ENCODE results near the gene HMGA1. TPM values are rescaled to one million over a fixed set of nuclear protein-coding genes. Genes with fewer than 3 reads are reported as not detected.

HMGA1 gene
- polyA plus RNA-seq, 1 of the 3 experiments (the other 2 are of a cell fraction): 433 TPM

DNA sequence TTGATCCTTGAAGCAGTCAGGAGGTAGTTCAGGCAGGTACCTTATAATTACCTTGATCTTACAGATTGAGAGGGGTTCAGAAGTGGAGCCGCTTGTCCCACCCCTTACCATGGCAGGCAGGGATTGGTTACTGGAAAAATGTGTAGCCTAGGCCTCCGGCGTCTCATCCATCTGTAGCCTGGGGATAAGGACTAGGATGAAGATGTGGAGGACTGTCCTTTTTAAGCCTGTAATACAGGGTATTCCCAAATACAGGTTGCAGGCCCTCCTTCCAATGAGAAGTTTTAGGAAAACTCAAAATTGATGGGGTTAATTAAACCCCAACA is 2.8 kb downstream of the HMGA1 start:
- H3K4me2 ChIP-seq: peak overlapping the region; percentile 81
- peaks cover 12 to 44% of the 10 kb centered on the region in 2 experiments for H3K4me1 ChIP-seq (ENCODE audit: control insufficient read depth in 1 of 2, insufficient read depth in 2 of 2, low read depth in 1 of 2, low read length in 1 of 2)
- 81% methylated on average over 3 of the region's 3 CpGs for WGBS (ENCODE audit: low lambda C conversion rate)
- H3K4me3 ChIP-seq (ENCODE audit: low read depth in 2 of 2, low read length in 1 of 2): peak overlapping the region in 1 of 2 experiments; percentile 82; a peak in 1 of 4 replicates
- H4K20me1 ChIP-seq (ENCODE audit: insufficient read depth): no peaks in the 10 kb centered on the region
- CTCF ChIA-PET: no interaction called here
- peak overlapping the region in 1 of 2 experiments; percentile 72; a peak in 1 of 4 replicates for H3K27ac ChIP-seq (ENCODE audit: low read depth in 2 of 2, low read length in 1 of 2)
- no peak overlapping the region for H3K9ac ChIP-seq
- no peak for DNase-seq
- no peaks in the 10 kb centered on the region for H3K9me3 ChIP-seq
- peaks cover 38% of the 10 kb centered on the region for H3F3A ChIP-seq (replicated peaks; ENCODE audit: insufficient read depth)
- H3K27me3 ChIP-seq (ENCODE audit: insufficient read depth): no peaks in the 10 kb centered on the region
- H2AFZ ChIP-seq (ENCODE audit: low read depth): no peak overlapping the region
- POLR2A ChIA-PET: no interaction called here
- H3K79me2 ChIP-seq (ENCODE audit: insufficient read depth): peaks cover 30% of the 10 kb centered on the region
- peaks cover 11 to 17% of the 10 kb centered on the region in 2 experiments for H3K36me3 ChIP-seq (replicated peaks in 1 of 2; ENCODE audit: control insufficient read depth in 1 of 2, insufficient read depth in 2 of 2, low read length in 1 of 2)
- no peaks in the 10 kb centered on the region for H3K9me2 ChIP-seq
- no peak for TF ChIP-seq IRF3 (IDR thresholded peaks at IDR 0.05; ENCODE audit: low read depth, low read length)
- TF ChIP-seq CHD2 (IDR thresholded peaks at IDR 0.05; ENCODE audit: low read length, partially characterized antibody): no peak
- no peak for TF ChIP-seq FOXM1 (IDR thresholded peaks at IDR 0.05; ENCODE audit: low read depth)
- no peak for TF ChIP-seq RCOR1 (IDR thresholded peaks at IDR 0.05; ENCODE audit: low read length)
- no peak for TF ChIP-seq FOSL2 (IDR thresholded peaks at IDR 0.05; ENCODE audit: borderline replicate concordance, low read depth)
- no peak for TF ChIP-seq MAX (IDR thresholded peaks at IDR 0.05; ENCODE audit: low read depth)
- no peak for TF ChIP-seq FOXJ3 (CRISPR knock-in tag; IDR thresholded peaks at IDR 0.05)
- no peak for TF ChIP-seq EZH2phosphoT487 (IDR thresholded peaks at IDR 0.05; ENCODE audit: borderline replicate concordance, low read depth)
- TF ChIP-seq GATA2 (CRISPR knock-in tag; IDR thresholded peaks at IDR 0.05): no peak

- Histone ChIP-seq H3K79me2 (ENCODE audit: insufficient read depth) (peaks cover 30% of the 10 kb centered on the region), H2AFZ (ENCODE audit: low read depth) (no peak overlapping the region), H3K4me1 (ENCODE audit: control insufficient read depth in 1 of 2, insufficient read depth in 2 of 2, low read depth in 1 of 2, low read length in 1 of 2) (peaks cover 12 to 47% of the 10 kb centered on the region in 2 experiments), H3F3A (replicated peaks; ENCODE audit: insufficient read depth) (peaks cover 38% of the 10 kb centered on the region), H3K9me2 (no peaks in the 10 kb centered on the region), H4K20me1 (ENCODE audit: insufficient read depth) (no peaks in the 10 kb centered on the region), H3K36me3 (replicated peaks in 1 of 2; ENCODE audit: control insufficient read depth in 1 of 2, insufficient read depth in 2 of 2, low read length in 1 of 2) (peaks cover 11 to 17% of the 10 kb centered on the region in 2 experiments), H3K4me3 (ENCODE audit: low read depth in 2 of 2, low read length in 1 of 2) (no peak overlapping the region), H3K27ac (ENCODE audit: low read depth in 2 of 2, low read length in 1 of 2) (peak overlapping the region in 1 of 2 experiments; percentile 72; a peak in 2 of 4 replicates), H3K9ac (no peak overlapping the region), H3K27me3 (ENCODE audit: insufficient read depth) (no peaks in the 10 kb centered on the region), H3K9me3 (no peaks in the 10 kb centered on the region), H3K4me2 (peak overlapping the region; percentile 81; the same call in 1 of the 2 replicates)
- ChIA-PET CTCF (interaction anchor here (0.7 to 0.8 kb wide), 3 partner anchors 76 to 181 kb away, joined by 3 to 4 read pairs (median 3); no protein-coding TSS in a partner anchor), POLR2A (no interaction called here)
- TF ChIP-seq ZBTB33 (IDR thresholded peaks at IDR 0.05; ENCODE audit: borderline replicate concordance, low read depth): no peak
- TF ChIP-seq SIN3A (IDR thresholded peaks at IDR 0.05; ENCODE audit: borderline replicate concordance, low read depth, low read length): no peak
- no peak for TF ChIP-seq CTCF (IDR thresholded peaks at IDR 0.05)
- no peak for TF ChIP-seq RAD21 (IDR thresholded peaks at IDR 0.05; ENCODE audit: low read length)
- TF ChIP-seq EP300 (IDR thresholded peaks at IDR 0.05; ENCODE audit: borderline replicate concordance in 1 of 2, low read depth in 1 of 2, low read length in 1 of 2): no peak
- TF ChIP-seq IRF3 (IDR thresholded peaks at IDR 0.05; ENCODE audit: low read depth, low read length): no peak
- no peak for TF ChIP-seq TAF1 (IDR thresholded peaks at IDR 0.05; ENCODE audit: borderline replicate concordance, low read depth, low read length)
- TF ChIP-seq MXI1 (IDR thresholded peaks at IDR 0.05; ENCODE audit: low read depth, low read length): no peak
- no peak for TF ChIP-seq CHD2 (IDR thresholded peaks at IDR 0.05; ENCODE audit: low read length, partially characterized antibody)
- no peak for TF ChIP-seq GATA2 (CRISPR knock-in tag; IDR thresholded peaks at IDR 0.05)
- DNase-seq: no peak
- 89% methylated on average over 2 of the region's 2 CpGs for WGBS (ENCODE audit: low lambda C conversion rate)
Observed at GRCh38 chr6:34239893-34240292, 3.2 kb downstream of the HMGA1 start.
